DOHH2 (cell line): Measurements from ENCODE around the gene NOB1.

Experiments used
- EZH2phosphoT487 ChIP-seq: fragments of 200-600 bp; sonication (generic); IDR thresholded peaks from 2 replicates; pipeline ENCODE4 v1.6.1; 2017; ENCODE audit warnings: borderline replicate concordance, mild to moderate bottlenecking, antibody characterized with exemption, low read length, moderate library complexity, mixed read lengths
- TF ChIP-seq, protein P1 (sequence below): fragments of 200-600 bp; sonication (generic); IDR thresholded peaks from one replicate; pipeline ENCODE4 v1.5.1; 2014; ENCODE audit warnings: antibody characterized with exemption, mild to moderate bottlenecking, low read depth, low read length; ENCODE audit not compliant: poor library complexity, severe bottlenecking

GRCh38 chr16:69691980-69692911, 62.5 kb downstream of the NOB1 start:
- TF ChIP-seq, protein P1, sequence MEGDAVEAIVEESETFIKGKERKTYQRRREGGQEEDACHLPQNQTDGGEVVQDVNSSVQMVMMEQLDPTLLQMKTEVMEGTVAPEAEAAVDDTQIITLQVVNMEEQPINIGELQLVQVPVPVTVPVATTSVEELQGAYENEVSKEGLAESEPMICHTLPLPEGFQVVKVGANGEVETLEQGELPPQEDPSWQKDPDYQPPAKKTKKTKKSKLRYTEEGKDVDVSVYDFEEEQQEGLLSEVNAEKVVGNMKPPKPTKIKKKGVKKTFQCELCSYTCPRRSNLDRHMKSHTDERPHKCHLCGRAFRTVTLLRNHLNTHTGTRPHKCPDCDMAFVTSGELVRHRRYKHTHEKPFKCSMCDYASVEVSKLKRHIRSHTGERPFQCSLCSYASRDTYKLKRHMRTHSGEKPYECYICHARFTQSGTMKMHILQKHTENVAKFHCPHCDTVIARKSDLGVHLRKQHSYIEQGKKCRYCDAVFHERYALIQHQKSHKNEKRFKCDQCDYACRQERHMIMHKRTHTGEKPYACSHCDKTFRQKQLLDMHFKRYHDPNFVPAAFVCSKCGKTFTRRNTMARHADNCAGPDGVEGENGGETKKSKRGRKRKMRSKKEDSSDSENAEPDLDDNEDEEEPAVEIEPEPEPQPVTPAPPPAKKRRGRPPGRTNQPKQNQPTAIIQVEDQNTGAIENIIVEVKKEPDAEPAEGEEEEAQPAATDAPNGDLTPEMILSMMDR: no peak
- TF ChIP-seq EZH2phosphoT487: no peak
